Upper lobe of left lung (tissue), 4 donors: ENCODE data around the gene PSME3.

Experiments
- EP300 ChIP-seq, 4 donors: sonication (generic); formaldehyde crosslinking; IDR thresholded peaks; one replicate each; pipeline ENCODE4 v1.5.1; 2017; ENCODE audit warnings: antibody characterized with exemption in 4 of 4, control low read depth in 2 of 4
- POLR2A ChIP-seq, 4 donors: fragments of 450-650 bp; IDR thresholded peaks; one replicate each; pipeline ENCODE4 v1.5.1; 2016 to 2017; ENCODE audit warnings: antibody characterized with exemption in 4 of 4, mild to moderate bottlenecking in 2 of 4
- TF ChIP-seq, protein P1 (sequence below), 6 experiments: fragments of 450-650 bp in 4 of 6; fragments of 200-600 bp in 2 of 6; sonication (generic) in 2 of 6; IDR thresholded peaks; one replicate each; pipeline ENCODE4 v1.5.1; 2016 to 2019; ENCODE audit warnings: antibody characterized with exemption in 6 of 6

DNA sequence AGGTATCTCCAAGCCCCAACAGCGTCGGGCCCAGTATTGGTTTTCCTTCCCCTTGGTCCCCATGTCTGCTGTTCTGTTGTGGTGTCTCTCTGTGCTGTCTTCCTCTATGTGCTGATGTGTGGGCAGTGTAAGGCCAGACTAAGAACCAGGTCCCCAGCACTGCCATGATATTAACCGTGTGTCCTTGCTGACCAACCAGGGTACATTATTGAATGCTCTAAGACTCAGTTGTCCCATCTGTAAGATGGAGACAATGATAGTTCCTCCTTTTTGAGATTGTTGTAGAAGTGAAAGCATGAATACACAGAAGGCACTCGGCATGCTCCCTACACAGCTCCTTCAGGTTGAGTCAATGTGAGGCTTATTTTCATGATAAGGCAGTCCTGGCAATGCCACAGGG is 38.5 kb downstream of the PSME3 start:
- no peak for TF ChIP-seq POLR2A (IDR thresholded peaks at IDR 0.05)
- TF ChIP-seq, protein P1, sequence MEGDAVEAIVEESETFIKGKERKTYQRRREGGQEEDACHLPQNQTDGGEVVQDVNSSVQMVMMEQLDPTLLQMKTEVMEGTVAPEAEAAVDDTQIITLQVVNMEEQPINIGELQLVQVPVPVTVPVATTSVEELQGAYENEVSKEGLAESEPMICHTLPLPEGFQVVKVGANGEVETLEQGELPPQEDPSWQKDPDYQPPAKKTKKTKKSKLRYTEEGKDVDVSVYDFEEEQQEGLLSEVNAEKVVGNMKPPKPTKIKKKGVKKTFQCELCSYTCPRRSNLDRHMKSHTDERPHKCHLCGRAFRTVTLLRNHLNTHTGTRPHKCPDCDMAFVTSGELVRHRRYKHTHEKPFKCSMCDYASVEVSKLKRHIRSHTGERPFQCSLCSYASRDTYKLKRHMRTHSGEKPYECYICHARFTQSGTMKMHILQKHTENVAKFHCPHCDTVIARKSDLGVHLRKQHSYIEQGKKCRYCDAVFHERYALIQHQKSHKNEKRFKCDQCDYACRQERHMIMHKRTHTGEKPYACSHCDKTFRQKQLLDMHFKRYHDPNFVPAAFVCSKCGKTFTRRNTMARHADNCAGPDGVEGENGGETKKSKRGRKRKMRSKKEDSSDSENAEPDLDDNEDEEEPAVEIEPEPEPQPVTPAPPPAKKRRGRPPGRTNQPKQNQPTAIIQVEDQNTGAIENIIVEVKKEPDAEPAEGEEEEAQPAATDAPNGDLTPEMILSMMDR (IDR thresholded peaks at IDR 0.05), result no peak
- no peak for TF ChIP-seq EP300 (IDR thresholded peaks at IDR 0.05)
